Psoas muscle (tissue), 8 donors: Measurements from ENCODE around the gene TRIM40. TPM values are rescaled to one million over a fixed set of nuclear protein-coding genes. Genes with fewer than 3 reads are reported as not detected.

ENCODE experiments used
- ATAC-seq, 4 donors: fragments of 200-7000 bp; cut with Tn5 transposase; one replicate each; pipeline ENCODE4 v1.9.1; 2020; ENCODE audit warnings: moderate library complexity in 3 of 4, mild to moderate bottlenecking in 2 of 4
- DNase-seq, 2 donors: peaks; one replicate each; pipeline ENCODE4 v3.0.0-alpha.2; 2020
- H3K27ac ChIP-seq: fragments of 200-600 bp; one replicate; pipeline ENCODE4 v1.8.0; 2022
- H3K27me3 ChIP-seq, 3 donors: fragments of 200-600 bp in 1 of 3; one replicate each; pipeline versions ENCODE4 v1.6.1 to v1.8.0; 2013 to 2022; ENCODE audit warnings: low read length in 2 of 3, mild to moderate bottlenecking in 2 of 3, moderate library complexity in 1 of 3; ENCODE audit not compliant: insufficient read depth in 3 of 3
- H3K36me3 ChIP-seq, 2 donors: fragments of 200-600 bp in 1 of 2; one replicate each; pipeline versions ENCODE4 v1.6.1 to v1.8.0; 2013 to 2022; ENCODE audit warnings: low read depth in 1 of 2, mild to moderate bottlenecking in 1 of 2, moderate library complexity in 1 of 2; ENCODE audit not compliant: insufficient read depth in 1 of 2
- H3K4me1 ChIP-seq: fragments of 200-600 bp; one replicate; pipeline ENCODE4 v1.8.0; 2022
- H3K4me3 ChIP-seq: fragments of 200-600 bp; one replicate; pipeline ENCODE4 v1.8.0; 2022; ENCODE audit warnings: mild to moderate bottlenecking
- H3K9me3 ChIP-seq: fragments of 200-600 bp; one replicate; pipeline ENCODE4 v1.8.0; 2022
- WGBS, 3 donors: extraction: QIAGEN DNeasy Blood & Tissue Kit; methylation state at CpG; one replicate each; pipeline versions ENCODE4 v1.1.6 to v1.1.7; 2013; 5-methylcytosine and 5-hydroxymethylcytosine counted together
- intact Hi-C, 2 donors: fragments of 100-400 bp; cut with DNase I; formaldehyde crosslinking; loops; one replicate each; pipeline versions ENCODE4 v1.11.0 to v1.14.2; 2022
- polyA plus RNA-seq, 3 donors: library from polyadenylated mRNA; stranded (reverse); fragments of 200-250 nt; gene quantifications; one replicate each; pipeline ENCODE4 v1.2.3, GENCODE V29; 2013
- total RNA-seq, 4 donors: library from RNA; stranded (reverse); fragmentation: NEBNext Ultra II Directional in 2 of 4; extraction: Animal tissue kit (Norgen Biotek cat#: 25700) in 2 of 4; gene quantifications; one replicate each; pipeline versions ENCODE4 v1.2.1 to v1.2.4, GENCODE V29; 2021 to 2023
- TF ChIP-seq, protein P1 (sequence below): fragments of 200-600 bp; IDR thresholded peaks from one replicate; pipeline ENCODE4 v1.8.0; 2022; ENCODE audit warnings: antibody characterized with exemption
- donor health status: healthy with polysubstance abuse.
- donor health status: DM: no; HTN: no; CAD: no; lungs with moderate emphysema.
- donor health status: Bipolar disorder and iron deficiency.
- donor health status: healthy.
- donor health status: DM: yes; HTN: yes; CAD: no.
- donor health status: DM: no; HTN: no; CAD: no.
- donor health status: DM: no; HTN: no; CAD: no.
- donor health status: DM: yes; HTN: yes; CAD: no.

The TRIM40 gene
- total and polyA plus RNA-seq, 7 donors, result 0.03 TPM; not detected in 6

DNA sequence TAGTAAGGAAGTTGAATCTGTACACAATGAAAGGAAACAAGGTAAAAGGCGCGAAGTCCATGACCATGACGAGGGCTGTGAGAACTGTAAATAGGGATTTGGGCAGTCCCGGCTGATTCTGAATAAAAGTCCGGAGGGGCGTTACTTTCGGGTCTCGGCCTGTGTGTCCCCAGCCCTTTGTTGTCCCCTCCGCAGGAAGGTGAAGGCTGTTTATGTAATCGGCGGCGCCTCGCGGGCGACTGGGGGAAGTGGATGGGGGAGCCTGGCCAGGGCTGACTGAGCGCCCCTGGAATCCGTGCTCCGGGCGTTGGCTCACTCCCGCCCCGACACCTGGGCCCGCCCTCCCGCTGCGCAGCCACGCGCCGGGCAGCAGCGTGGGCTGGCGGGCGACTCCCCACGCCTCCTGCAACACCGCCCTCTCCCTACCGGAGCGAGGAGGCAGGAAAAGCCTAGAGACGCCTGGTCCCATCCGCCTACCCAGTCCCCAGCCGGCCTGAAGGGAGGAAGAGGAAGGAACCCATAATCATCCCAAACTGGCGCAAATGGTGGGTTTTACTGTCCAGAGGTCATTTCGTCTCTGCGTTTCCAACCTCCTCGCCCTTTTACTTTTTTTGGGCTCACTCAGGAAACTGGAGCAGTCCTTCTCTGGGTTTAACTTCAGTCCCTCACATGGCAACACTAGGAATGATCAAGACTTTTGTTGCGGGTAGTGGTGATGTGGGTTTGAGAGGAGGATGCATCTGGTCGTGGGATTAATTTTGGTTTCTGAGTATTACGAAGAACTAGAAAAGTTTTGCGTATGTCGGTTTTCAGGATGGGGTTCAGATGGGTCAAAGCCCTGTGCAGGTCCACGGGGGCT lies 35.1 kb upstream of the TRIM40 start:
- Histone ChIP-seq H3K36me3 (no peaks in the 10 kb centered on the region), H3K4me1 (peaks cover 24% of the 10 kb centered on the region), H3K9me3 (no peaks in the 10 kb centered on the region), H3K27me3 (peaks cover 0 to 55% (median 15%) of the 10 kb centered on the region in 3 donors), H3K4me3 (peak overlapping the region; percentile 58), H3K27ac (no peak overlapping the region)
- TF ChIP-seq, protein P1, sequence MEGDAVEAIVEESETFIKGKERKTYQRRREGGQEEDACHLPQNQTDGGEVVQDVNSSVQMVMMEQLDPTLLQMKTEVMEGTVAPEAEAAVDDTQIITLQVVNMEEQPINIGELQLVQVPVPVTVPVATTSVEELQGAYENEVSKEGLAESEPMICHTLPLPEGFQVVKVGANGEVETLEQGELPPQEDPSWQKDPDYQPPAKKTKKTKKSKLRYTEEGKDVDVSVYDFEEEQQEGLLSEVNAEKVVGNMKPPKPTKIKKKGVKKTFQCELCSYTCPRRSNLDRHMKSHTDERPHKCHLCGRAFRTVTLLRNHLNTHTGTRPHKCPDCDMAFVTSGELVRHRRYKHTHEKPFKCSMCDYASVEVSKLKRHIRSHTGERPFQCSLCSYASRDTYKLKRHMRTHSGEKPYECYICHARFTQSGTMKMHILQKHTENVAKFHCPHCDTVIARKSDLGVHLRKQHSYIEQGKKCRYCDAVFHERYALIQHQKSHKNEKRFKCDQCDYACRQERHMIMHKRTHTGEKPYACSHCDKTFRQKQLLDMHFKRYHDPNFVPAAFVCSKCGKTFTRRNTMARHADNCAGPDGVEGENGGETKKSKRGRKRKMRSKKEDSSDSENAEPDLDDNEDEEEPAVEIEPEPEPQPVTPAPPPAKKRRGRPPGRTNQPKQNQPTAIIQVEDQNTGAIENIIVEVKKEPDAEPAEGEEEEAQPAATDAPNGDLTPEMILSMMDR, result no peak
- WGBS, 3 donors, result 2 to 3% (median 2%) methylated on average over 39 to 47 of the region's 47 CpGs
- ATAC-seq (no peak), DNase-seq (peak; percentile 40 to 64)
- intact Hi-C loops, result loop anchor here in 1 of 2 donors (2.0 to 5.0 kb wide), 2 partner anchors 32 to 71 kb away; no protein-coding TSS in a partner anchor

DNA sequence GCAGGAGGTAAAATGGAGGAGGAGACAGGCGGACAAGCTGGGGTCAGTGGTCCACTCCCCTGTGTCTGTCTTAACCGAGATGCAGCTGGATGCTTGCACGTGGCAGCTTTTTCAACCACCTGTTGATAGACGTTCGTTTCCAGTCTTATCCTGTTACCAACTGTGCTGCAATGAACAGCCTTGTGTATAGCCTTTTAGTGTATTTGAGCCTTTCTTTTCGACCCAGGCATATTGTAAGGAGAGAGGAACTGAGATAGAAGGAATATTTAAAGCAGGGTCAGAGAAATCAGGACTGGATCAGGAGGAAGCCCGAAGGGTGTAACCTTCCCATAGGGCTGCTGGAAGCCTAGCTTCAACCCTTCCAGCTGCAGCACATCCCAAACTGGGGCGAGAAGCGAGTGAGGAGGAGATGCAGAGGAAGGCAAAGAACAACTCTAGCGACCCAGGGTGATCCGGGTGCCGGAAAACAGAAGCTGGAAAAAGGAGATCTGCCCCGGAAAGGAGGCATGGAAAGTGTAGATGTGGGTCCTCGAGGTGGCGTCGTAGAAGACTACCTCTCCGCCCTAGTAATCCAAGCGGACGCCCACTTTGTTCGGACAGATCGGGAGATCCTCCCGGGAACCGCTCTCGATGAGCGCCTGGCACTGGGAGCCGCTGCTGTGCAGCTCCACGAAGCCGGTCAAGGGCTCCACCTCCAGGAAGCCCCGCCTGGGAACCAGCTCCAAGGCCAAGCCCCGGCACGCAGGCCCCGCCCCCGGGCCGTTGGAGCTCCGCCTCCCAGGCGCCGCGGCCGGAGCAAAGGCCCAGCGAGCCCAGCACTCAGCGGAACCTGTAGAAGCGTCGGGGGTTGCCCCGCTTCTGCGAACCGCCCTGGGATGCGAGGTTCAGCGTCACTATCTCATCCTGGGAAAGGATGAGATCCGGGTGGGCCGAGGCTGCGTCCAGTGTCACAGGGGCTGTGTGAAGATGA lies 34.2 kb upstream of the TRIM40 start:
- TF ChIP-seq, protein P1, result peak; percentile 25
- Histone ChIP-seq H3K27me3 (peaks cover 0 to 52% (median 15%) of the 10 kb centered on the region in 3 donors), H3K4me1 (peaks cover 24% of the 10 kb centered on the region), H3K36me3 (no peaks in the 10 kb centered on the region), H3K27ac (peak overlapping the region; percentile 71), H3K9me3 (no peaks in the 10 kb centered on the region), H3K4me3 (peak overlapping the region; percentile 58)
- 2 to 3% (median 2%) methylated on average over 39 to 51 of the region's 51 CpGs for WGBS, 3 donors
- intact Hi-C loops, result loop anchor here (2.0 to 5.0 kb wide), 3 partner anchors 29 to 71 kb away; no protein-coding TSS in a partner anchor
- DNase-seq (peak; percentile 92 to 95), ATAC-seq (peak; percentile 94 to 95 (median 95))

GRCh38 chr6:30102414-30102969 lies 33.4 kb upstream of the TRIM40 start:
- peaks cover 0 to 49% (median 15%) of the 10 kb centered on the region in 3 donors for H3K27me3 ChIP-seq
- peak; percentile 15 to 56 (median 38) for ATAC-seq

More at GRCh38 chr6:30102414-30102969, 33.4 kb upstream of the TRIM40 start:
- DNase-seq, result peak in 1 of 2 donors; percentile 78
- TF ChIP-seq, protein P1, result no peak
- Histone ChIP-seq H3K4me3 (peak overlapping the region; percentile 61), H3K9me3 (no peaks in the 10 kb centered on the region), H3K27ac (peak overlapping the region; percentile 71), H3K4me1 (peaks cover 24% of the 10 kb centered on the region), H3K36me3 (no peaks in the 10 kb centered on the region)
- intact Hi-C loops, result loop anchor here (2.0 to 5.0 kb wide), 2 partner anchors 28 to 70 kb away; no protein-coding TSS in a partner anchor
- 28 to 42% (median 29%) methylated on average over 15 of the region's 15 CpGs for WGBS, 3 donors
